ENCODE measurements around the gene SPTB.
"Not testable (repeated sequence)": the region's sequence is repeated elsewhere in the genome, so short reads cannot be mapped to it uniquely, and the experiment has no call there.

Gene SPTB

GRCh38 chr14:64879635-64880220 lies at the start of gene SPTB:
Gene SPTB (minus strand): TSS chr14:64879907. CDS start chr14:64823094, 56,813 bp downstream.
- peak; percentile 49 for DNase-seq

- no peak for DNase-seq
Measured at GRCh38 chr14:64929014-64929359, 49.3 kb upstream of the SPTB start.

GRCh38 chr14:64928239-64929013 lies 48.7 kb upstream of the SPTB start:
- DNase-seq = no peak

GRCh38 chr14:64927031-64927430 lies 47.3 kb upstream of the SPTB start:
- DNase-seq = no peak

GRCh38 chr14:64926398-64926995 lies 46.8 kb upstream of the SPTB start:
- DNase-seq = no peak

GRCh38 chr14:64923015-64923414 lies 43.3 kb upstream of the SPTB start:
- DNase-seq = no peak

- DNase-seq = no peak
Measured at GRCh38 chr14:64920465-64920864, 40.8 kb upstream of the SPTB start.

GRCh38 chr14:64919618-64920017 lies 39.9 kb upstream of the SPTB start:
- DNase-seq = no peak

- DNase-seq = no peak
Measured at GRCh38 chr14:64919215-64919614, 39.5 kb upstream of the SPTB start.

GRCh38 chr14:64918216-64918615 lies 38.5 kb upstream of the SPTB start:
- DNase-seq = no peak

GRCh38 chr14:64915797-64916196 lies 36.1 kb upstream of the SPTB start:
- no peak for DNase-seq

- no peak for DNase-seq
Measured at GRCh38 chr14:64915029-64915424, 35.3 kb upstream of the SPTB start.

GRCh38 chr14:64914237-64915028 lies 34.7 kb upstream of the SPTB start, which contains the start of gene CHURC1:
Gene CHURC1 (plus strand): TSS chr14:64914455. CDS start chr14:64914496, 41 bp downstream.
- DNase-seq = peak; percentile 98

- DNase-seq = not testable (repeated sequence)
Measured at GRCh38 chr14:64913477-64913876, 33.8 kb upstream of the SPTB start.

GRCh38 chr14:64912261-64912660 lies 32.6 kb upstream of the SPTB start:
- DNase-seq = no peak

- DNase-seq = no peak
Measured at GRCh38 chr14:64910847-64911495, 31.3 kb upstream of the SPTB start.

- DNase-seq = no peak
Measured at GRCh38 chr14:64906022-64906421, 26.3 kb upstream of the SPTB start.

GRCh38 chr14:64899958-64900357 lies 20.3 kb upstream of the SPTB start:
- DNase-seq = no peak

GRCh38 chr14:64891839-64892375 lies 12.2 kb upstream of the SPTB start:
- peak; percentile 41 for DNase-seq

GRCh38 chr14:64891173-64891838 lies 11.6 kb upstream of the SPTB start:
- DNase-seq = no peak

GRCh38 chr14:64889352-64889751 lies 9.6 kb upstream of the SPTB start:
- no peak for DNase-seq

GRCh38 chr14:64885559-64885958 lies 5.9 kb upstream of the SPTB start:
- DNase-seq = no peak

Measured in DMS153 (cell line).